ENCODE measurements around the gene SLC16A7.

Gene SLC16A7

GRCh38 chr12:59629890-59630289, 34.1 kb downstream of the SLC16A7 start:
- no peak overlapping the region for H3K4me3 ChIP-seq (ENCODE audit: low read depth, low read length)
- TF ChIP-seq CTCF (IDR thresholded peaks at IDR 0.05; ENCODE audit: insufficient read depth, low read length, missing control alignments): no peak
- POLR2A ChIA-PET: no interaction called here
- no peak for DNase-seq (ENCODE audit: low read depth, low spot score)
- CTCF ChIA-PET: interaction anchor here (1.2 to 1.5 kb wide), 2 partner anchors 21 to 179 kb away, joined by 3 read pairs; no protein-coding TSS in a partner anchor

- ChIA-PET POLR2A (no interaction called here), CTCF (no interaction called here)
- no peak for DNase-seq (ENCODE audit: low read depth, low spot score)
- H3K4me3 ChIP-seq (ENCODE audit: low read depth, low read length): no peak overlapping the region
- no peak for TF ChIP-seq CTCF (IDR thresholded peaks at IDR 0.05; ENCODE audit: insufficient read depth, low read length, missing control alignments)
Measured at GRCh38 chr12:59632408-59632807, 36.6 kb downstream of the SLC16A7 start.

- CTCF ChIA-PET: no interaction called here
- H3K4me3 ChIP-seq (ENCODE audit: low read depth, low read length): no peak overlapping the region
- POLR2A ChIA-PET: no interaction called here
- TF ChIP-seq CTCF (IDR thresholded peaks at IDR 0.05; ENCODE audit: insufficient read depth, low read length, missing control alignments): no peak
- no peak for DNase-seq (ENCODE audit: low read depth, low spot score)
Measured at GRCh38 chr12:59634254-59634653, 38.4 kb downstream of the SLC16A7 start.

GRCh38 chr12:59636945-59637691, 41.3 kb downstream of the SLC16A7 start:
- CTCF ChIA-PET: no interaction called here
- POLR2A ChIA-PET: no interaction called here
- DNase-seq (ENCODE audit: low read depth, low spot score): no peak
- TF ChIP-seq CTCF (IDR thresholded peaks at IDR 0.05; ENCODE audit: insufficient read depth, low read length, missing control alignments): no peak
- H3K4me3 ChIP-seq (ENCODE audit: low read depth, low read length): no peak overlapping the region

GRCh38 chr12:59637692-59638070, 41.9 kb downstream of the SLC16A7 start:
- no peak for DNase-seq (ENCODE audit: low read depth, low spot score)
- CTCF ChIA-PET: no interaction called here
- POLR2A ChIA-PET: no interaction called here
- TF ChIP-seq CTCF (IDR thresholded peaks at IDR 0.05; ENCODE audit: insufficient read depth, low read length, missing control alignments): no peak
- H3K4me3 ChIP-seq (ENCODE audit: low read depth, low read length): no peak overlapping the region

GRCh38 chr12:59643550-59643949, 47.7 kb downstream of the SLC16A7 start:
- ChIA-PET CTCF (no interaction called here), POLR2A (no interaction called here)
- no peak overlapping the region for H3K4me3 ChIP-seq (ENCODE audit: low read depth, low read length)
- no peak for DNase-seq (ENCODE audit: low read depth, low spot score)
- TF ChIP-seq CTCF (IDR thresholded peaks at IDR 0.05; ENCODE audit: insufficient read depth, low read length, missing control alignments): no peak

Measured in AG04449 (cell line).